GM12878 (cell line): ENCODE data around the gene PLXNC1. TPM values are rescaled to one million over a fixed set of nuclear protein-coding genes. Genes with fewer than 3 reads are reported as not detected.

Experiments
- ATF2 ChIP-seq: IDR thresholded peaks from 2 replicates; pipeline ENCODE4 v1.6.1; 2012; ENCODE audit warnings: low read length, inconsistent platforms
- ATF3 ChIP-seq: IDR thresholded peaks from 2 replicates; pipeline ENCODE4 v1.6.1; 2011; ENCODE audit warnings: low read depth, mild to moderate bottlenecking, low read length, moderate library complexity, borderline replicate concordance; ENCODE audit errors: extremely low read depth
- CBFB ChIP-seq: IDR thresholded peaks from 2 replicates; pipeline ENCODE4 v1.6.1; 2016; ENCODE audit warnings: antibody characterized with exemption, low read depth
- CHD2 ChIP-seq: IDR thresholded peaks from 2 replicates; pipeline ENCODE4 v1.6.1; 2011; ENCODE audit warnings: low read depth, low read length, improper control_type of control experiment, borderline replicate concordance
- FOS ChIP-seq: IDR thresholded peaks from 3 replicates; pipeline ENCODE4 v1.6.1; 2011; ENCODE audit warnings: borderline replicate concordance; ENCODE audit not compliant: insufficient read length; ENCODE audit errors: extremely low read depth
- FOXM1 ChIP-seq: IDR thresholded peaks from 2 replicates; pipeline ENCODE4 v1.6.1; 2012; ENCODE audit warnings: low read depth, mild to moderate bottlenecking, inconsistent platforms, low read length, moderate library complexity
- HDAC2 ChIP-seq: fragments of 200-600 bp; sonication (generic); IDR thresholded peaks from 2 replicates; pipeline ENCODE4 v1.6.1; 2017
- MEF2B ChIP-seq: fragments of 450-650 bp; IDR thresholded peaks from 2 replicates; pipeline ENCODE4 v1.6.1; 2018; ENCODE audit warnings: mild to moderate bottlenecking, moderate library complexity; ENCODE audit not compliant: partially characterized antibody, poor library complexity, severe bottlenecking
- MYC ChIP-seq: IDR thresholded peaks from 2 replicates; pipeline ENCODE4 v1.6.1; 2011; ENCODE audit warnings: mild to moderate bottlenecking, low read length, moderate library complexity, inconsistent platforms; ENCODE audit not compliant: insufficient read depth, insufficient replicate concordance, insufficient read length, severe bottlenecking
- POU2F2 ChIP-seq: IDR thresholded peaks from 3 replicates; pipeline ENCODE4 v1.6.1; 2011; ENCODE audit warnings: low read depth, mild to moderate bottlenecking, low read length, borderline replicate concordance
- REST ChIP-seq: IDR thresholded peaks from 2 replicates; pipeline ENCODE4 v1.6.1; 2012; ENCODE audit warnings: mild to moderate bottlenecking, low read depth, low read length
- SIN3A ChIP-seq: IDR thresholded peaks from 2 replicates; pipeline ENCODE4 v1.6.1; 2012; ENCODE audit warnings: low read depth, low read length, improper control_type of control experiment
- TARDBP ChIP-seq: IDR thresholded peaks from 2 replicates; pipeline ENCODE4 v1.6.1; 2016; ENCODE audit warnings: borderline replicate concordance
- ZBED1 ChIP-seq: IDR thresholded peaks from 2 replicates; pipeline ENCODE4 v1.6.1; 2016; ENCODE audit warnings: borderline replicate concordance
- ZBTB40 ChIP-seq: fragments of 450-650 bp; IDR thresholded peaks from 2 replicates; pipeline ENCODE4 v1.6.1; 2016; ENCODE audit warnings: mild to moderate bottlenecking, moderate library complexity, borderline replicate concordance
- ZNF592 ChIP-seq: fragments of 450-650 bp; IDR thresholded peaks from 2 replicates; pipeline ENCODE4 v1.6.1; 2017; ENCODE audit warnings: mild to moderate bottlenecking, moderate library complexity
- polyA plus RNA-seq, 11 experiments: library from polyadenylated mRNA; depleted of rRNA in 4 of 11; unstranded in 6 of 11; stranded (reverse) in 5 of 11; fragments of >200 nt; fragmentation: Nextera tagmentation in 4 of 11; fragmentation: Illumina TruSeq in 1 of 11; extraction: Ambion mirVana in 4 of 11; extraction: Trizol in 1 of 11; gene quantifications; 1 replicate in 1 of 11; 2 replicates in 10 of 11; pipeline versions ENCODE4 v1.2.1 to v1.2.3, GENCODE V29; 2011 to 2016; ENCODE audit warnings: inconsistent platforms in 2 of 11, missing spikeins in 2 of 11, low read depth in 1 of 11
- total RNA-seq, 4 experiments: library from RNA; depleted of rRNA in 3 of 4; stranded (reverse); fragments of >200 nt in 3 of 4; fragmentation: Illumina TruSeq in 1 of 4; extraction: Trizol in 1 of 4; gene quantifications; 2 replicates each; pipeline versions ENCODE4 v1.2.1 to v1.2.3, GENCODE V29; 2013 to 2021

The PLXNC1 gene
- total and polyA plus RNA-seq, 10 of the 15 experiments (the other 5 are each of a cell fraction or from before 2014, with no cell fraction given), result 5.2 to 41.2 (median 24.6) TPM

- no peak for TF ChIP-seq ZBTB40
- TF ChIP-seq MYC, result no peak
- TF ChIP-seq ATF3, result no peak
- no peak for TF ChIP-seq CHD2
- TF ChIP-seq CBFB, result 0 out of 2 replicates have a peak, but pooled peaks have one; percentile 25
- no peak for TF ChIP-seq SIN3A
- no peak for TF ChIP-seq ZNF592
- TF ChIP-seq TARDBP, result no peak
- TF ChIP-seq FOS, result no peak
- TF ChIP-seq ATF2, result peak; percentile 29; the same call in 1 of the 2 replicates
- TF ChIP-seq FOXM1, result peak; percentile 71; the same call in 1 of the 2 replicates
- TF ChIP-seq HDAC2, result no peak
- no peak for TF ChIP-seq POU2F2
- TF ChIP-seq REST, result no peak
- peak; percentile 83 for TF ChIP-seq MEF2B
- peak; percentile 38; the same call in 1 of the 2 replicates for TF ChIP-seq ZBED1
Observed at GRCh38 chr12:94193168-94193567, 44.8 kb downstream of the PLXNC1 start (continued).
